Inferior parietal cortex (tissue), 1 donor: ENCODE data around the gene MRM1.

Source experiments
- DNase-seq: peaks from one replicate; pipeline ENCODE4 v3.0.0-alpha.2; 2016; ENCODE audit errors: extremely low spot score

Gene MRM1

GRCh38 chr17:36601303-36602029 is at the start of gene MRM1:
Gene MRM1, plus strand, starts transcription at chr17:36601583. Its CDS starts 228 bp downstream, at chr17:36601811.
- peak; percentile 91 for DNase-seq

- no peak for DNase-seq
Observed at GRCh38 chr17:36553459-36553858, 47.9 kb upstream of the MRM1 start.

DNA sequence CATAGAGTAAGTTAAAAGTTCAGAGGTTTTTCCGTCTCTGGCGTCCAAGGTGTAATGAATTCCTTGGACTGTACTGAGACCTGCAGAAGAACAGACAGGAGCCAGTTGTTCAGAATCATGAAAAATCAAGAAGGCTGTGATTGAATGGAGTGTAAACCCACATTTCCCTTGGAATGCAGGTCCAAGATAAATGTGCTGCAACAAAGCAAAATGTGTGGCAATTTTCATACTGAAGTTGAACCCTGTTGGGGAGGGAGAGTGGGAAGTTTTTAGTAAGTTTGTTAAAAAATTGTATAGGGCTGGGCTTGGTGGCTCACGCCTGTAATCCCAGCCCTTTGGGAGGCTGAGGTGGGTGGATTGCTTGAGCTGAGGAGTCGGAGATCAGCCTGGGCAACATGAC is 35.3 kb upstream of the MRM1 start:
- DNase-seq, result no peak

DNA sequence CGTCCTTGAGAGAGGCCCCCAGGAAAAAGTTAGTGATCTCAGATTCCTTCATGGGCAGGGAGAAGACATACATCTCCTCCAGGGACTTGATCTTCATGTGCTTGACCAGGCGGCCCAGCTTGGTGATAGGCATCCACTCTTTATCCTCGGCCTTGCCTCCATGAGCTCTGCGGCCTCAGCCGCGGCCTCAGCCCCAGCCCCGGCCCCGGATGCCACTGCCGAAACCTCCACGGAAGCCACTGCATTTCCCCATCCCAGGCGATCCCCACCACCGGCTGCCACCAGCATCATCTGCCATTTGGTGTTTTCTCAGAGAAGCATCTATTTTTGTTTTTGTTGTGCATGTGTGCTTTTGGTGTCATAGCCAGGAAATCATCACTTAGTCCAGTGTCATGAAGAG is 26.4 kb upstream of the MRM1 start:
- DNase-seq, result no peak

DNA sequence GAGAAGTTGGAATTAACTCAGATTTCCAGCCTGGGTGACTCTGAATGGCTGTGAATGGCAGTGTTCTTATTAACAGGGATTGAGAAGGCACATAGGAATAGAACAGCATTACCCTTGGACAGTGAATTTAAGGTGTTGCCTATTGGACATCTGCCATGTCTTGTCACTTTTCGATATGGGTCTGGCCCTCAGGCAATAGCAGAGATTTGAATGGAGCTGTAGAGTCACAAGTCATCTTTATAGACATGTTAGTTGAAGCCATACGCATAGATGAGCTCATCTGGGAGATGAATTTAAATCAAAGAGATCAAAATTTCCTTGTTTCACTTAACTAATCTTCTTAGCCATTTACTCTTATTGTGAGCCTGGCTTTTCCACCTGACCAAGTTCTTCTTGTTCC is 24.6 kb upstream of the MRM1 start:
- no peak for DNase-seq

- DNase-seq, result no peak
Observed at GRCh38 chr17:36578671-36579070, 22.7 kb upstream of the MRM1 start.

DNA sequence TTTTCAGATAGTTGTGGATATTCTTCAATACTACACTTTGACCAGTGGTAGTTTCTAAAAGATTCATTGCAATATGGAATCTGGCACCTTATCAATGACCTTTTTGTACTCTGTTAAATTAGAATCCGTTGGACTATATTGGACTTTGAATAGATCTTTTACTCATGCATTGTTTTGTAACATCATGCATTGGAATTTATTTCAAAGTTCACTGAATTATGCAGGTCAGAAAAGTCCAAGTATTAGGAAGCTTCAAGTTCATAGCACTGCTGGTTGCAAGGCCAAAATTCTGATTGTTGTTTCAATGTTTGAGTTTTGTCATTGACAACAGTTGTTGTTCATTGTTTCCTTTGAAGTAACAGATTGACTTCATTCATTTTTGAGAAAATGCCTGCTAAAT is 17.6 kb upstream of the MRM1 start:
- DNase-seq, result no peak

DNA sequence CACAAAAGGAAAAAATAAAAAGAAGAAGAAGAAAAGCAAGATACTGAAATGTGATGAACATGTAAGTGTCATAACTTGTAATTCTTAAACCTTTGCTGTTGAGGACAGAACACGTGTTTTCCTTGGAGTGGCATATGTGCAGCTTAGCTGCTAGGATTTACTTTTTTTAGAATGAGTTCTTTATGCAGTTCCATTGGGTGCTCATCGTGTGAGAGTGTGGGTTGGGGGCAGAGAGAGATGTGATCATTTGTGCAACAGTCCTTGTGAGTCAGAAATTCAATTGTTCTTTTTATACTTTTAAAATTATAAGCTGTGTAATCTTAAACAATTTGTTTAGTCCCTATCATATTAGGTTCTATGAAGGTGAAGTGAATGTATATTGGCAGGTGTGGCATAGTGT is 15.2 kb upstream of the MRM1 start:
- DNase-seq, result no peak

DNA sequence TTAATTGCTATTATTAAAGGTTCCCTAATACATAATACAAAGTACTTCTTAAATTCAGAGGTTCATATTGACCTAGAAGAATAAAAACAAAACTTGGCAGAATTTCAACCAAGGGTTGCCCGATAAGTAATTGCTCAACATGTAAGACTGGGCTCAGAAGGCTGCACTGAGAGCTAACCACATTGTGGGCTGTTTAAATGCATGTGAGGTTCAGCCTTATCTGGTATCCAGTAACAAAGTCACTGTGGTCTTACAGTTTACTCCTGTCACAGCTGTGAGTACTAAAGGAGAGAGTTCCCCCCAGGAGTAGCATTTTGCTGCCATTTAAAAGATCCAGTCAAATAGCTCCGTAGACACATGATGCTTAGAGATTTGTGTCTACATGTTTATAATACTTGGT is 11.3 kb upstream of the MRM1 start:
- DNase-seq, result no peak

DNA sequence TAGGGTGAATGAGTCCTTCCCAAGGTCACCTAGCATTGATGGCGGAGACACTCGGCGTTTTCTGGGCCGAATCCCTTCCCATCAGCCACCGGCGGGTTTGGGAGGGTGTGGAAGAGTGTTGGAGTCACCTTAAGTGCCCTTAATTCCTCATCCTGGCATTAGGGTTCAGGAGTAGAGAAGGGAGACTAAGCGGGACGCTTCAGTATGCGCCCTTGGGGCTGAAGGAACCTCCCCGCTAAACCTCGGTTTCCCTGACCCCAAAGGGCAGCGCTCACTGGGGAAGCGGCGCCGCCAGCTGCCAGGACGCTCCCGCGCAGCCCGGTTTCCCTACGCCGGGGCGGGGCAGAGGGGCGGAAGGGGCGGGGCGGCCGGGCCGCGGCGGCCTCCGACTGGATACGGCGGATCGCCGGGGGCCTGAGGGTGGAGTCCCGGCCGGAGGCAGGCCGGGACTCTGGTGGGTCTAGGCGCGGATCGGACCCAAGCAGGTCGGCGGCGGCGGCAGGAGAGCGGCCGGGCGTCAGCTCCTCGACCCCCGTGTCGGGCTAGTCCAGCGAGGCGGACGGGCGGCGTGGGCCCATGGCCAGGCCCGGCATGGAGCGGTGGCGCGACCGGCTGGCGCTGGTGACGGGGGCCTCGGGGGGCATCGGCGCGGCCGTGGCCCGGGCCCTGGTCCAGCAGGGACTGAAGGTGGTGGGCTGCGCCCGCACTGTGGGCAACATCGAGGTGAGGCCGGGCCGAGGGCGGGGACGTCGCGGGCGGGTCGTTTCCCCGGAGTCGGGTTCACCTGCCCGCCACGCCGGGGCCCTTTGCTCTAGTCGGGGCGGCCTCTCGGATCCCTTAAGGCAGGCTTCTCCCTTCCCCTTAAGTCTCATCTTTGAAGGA is 9.7 kb upstream of the MRM1 start, which contains the start of gene DHRS11:
DHRS11 (plus strand) TSS at position 446 of the 882 bp plus-strand sequence; CDS start at position 577, 131 bp downstream.
- peak; percentile 76 for DNase-seq

DNA sequence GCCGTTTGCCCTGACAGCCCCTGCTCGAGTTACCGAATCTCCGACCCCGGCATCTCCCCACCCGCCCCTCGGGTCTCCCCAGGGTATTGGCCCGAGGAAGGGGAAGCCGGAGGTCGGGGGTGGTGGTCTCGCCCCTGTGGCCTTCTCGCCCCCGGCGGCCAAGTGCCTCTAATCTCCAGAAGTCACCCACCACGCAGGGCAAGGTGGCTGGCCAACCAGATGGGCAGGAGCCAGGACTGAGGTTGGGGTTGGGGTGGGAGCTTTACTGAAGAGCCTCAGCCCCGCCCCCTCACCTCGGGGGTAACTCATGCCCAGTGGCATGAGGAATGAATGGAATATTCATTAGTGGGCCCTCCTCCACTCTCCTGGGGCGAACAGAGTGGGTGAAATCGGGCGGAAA is 9.1 kb upstream of the MRM1 start:
- no peak for DNase-seq

GRCh38 chr17:36592716-36593321 is 8.6 kb upstream of the MRM1 start:
- DNase-seq, result no peak

DNA sequence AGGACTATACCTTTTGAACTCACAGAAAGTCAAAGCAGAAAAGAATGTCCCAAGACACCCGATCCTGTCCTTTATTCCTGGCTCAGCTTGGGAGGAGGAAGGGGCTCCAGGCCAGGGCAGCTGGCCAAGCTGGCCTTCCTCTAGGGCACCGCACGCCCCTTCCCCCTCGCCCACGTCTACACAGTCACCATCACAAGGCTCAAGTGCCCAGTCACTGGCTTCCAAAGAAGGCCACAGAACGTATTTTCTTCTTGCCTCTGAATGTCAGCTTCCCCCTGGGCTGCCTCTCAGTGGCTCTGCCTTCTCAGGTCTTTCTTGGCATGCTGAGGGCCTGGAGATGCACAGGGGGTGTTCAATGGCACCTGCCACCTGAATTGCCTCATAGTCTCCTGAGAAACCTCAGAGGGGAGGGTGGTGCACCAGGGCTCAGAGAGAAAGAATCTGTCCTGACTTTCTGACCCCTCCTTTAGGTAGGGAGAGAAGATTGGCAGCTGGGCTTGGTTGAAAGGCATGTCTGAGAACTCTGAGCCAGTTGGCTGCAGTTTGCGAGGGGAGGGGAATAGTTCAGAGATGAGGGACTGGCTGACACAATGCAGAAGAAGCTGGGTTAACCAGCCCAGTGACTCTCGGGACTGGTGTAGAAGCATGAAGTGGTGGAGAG is 7.6 kb upstream of the MRM1 start:
- DNase-seq, result no peak

- no peak for DNase-seq
Observed at GRCh38 chr17:36594626-36595401, 6.6 kb upstream of the MRM1 start.

GRCh38 chr17:36597226-36597625 is 4.2 kb upstream of the MRM1 start:
- DNase-seq, result no peak

- DNase-seq, result no peak
Observed at GRCh38 chr17:36597866-36598777, 3.3 kb upstream of the MRM1 start.

DNA sequence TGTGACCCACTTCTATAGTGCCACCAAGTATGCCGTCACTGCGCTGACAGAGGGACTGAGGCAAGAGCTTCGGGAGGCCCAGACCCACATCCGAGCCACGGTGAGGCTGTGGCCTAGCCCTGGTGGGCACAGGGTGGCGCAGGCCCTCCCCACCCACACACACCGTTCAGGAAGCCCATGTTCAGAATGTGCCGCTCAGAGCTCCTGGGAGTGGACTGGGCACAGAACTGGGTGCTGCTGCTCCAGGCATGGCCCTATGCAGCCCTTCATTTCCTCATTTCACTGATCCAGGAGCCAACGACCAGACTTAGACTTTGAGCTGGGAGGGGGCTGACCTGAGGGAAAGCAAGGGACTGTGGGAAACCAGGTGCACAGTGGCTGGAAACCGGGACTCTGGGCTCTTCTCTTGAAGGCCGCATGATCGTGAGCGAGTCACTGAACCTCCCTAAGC is 2.4 kb upstream of the MRM1 start:
- DNase-seq, result no peak

DNA sequence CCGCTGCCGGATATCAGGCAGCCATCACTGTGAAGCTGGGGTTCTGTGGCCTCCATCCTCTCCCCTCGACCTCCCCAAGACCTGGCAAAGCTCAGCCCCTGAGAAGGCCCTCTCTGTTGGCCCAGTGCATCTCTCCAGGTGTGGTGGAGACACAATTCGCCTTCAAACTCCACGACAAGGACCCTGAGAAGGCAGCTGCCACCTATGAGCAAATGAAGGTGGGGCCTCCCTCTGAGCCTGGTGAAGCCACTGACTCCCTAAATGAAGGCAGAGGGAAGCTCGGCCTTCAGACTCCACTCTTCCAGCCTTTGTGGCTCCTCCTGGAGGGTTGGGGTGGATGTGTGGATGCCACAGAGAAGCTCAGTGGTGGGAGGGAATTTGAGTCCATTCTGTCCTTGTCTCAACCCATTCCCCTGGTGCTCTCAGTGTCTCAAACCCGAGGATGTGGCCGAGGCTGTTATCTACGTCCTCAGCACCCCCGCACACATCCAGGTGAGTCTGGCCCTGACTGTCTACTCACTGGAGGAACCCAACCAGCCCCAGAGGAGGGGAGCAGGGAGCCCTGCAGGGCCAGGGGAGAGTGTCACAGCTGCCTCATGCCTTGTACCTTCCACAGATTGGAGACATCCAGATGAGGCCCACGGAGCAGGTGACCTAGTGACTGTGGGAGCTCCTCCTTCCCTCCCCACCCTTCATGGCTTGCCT is 1.7 kb upstream of the MRM1 start:
- no peak for DNase-seq

DNA sequence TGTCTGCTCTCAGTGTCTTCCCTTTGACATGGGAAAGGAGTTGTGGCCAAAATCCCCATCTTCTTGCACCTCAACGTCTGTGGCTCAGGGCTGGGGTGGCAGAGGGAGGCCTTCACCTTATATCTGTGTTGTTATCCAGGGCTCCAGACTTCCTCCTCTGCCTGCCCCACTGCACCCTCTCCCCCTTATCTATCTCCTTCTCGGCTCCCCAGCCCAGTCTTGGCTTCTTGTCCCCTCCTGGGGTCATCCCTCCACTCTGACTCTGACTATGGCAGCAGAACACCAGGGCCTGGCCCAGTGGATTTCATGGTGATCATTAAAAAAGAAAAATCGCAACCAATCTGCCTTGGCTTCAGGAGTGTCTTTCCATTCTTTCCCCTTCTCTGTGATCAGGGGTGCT is 918 bp upstream of the MRM1 start:
- no peak for DNase-seq

- DNase-seq, result no peak
Observed at GRCh38 chr17:36600936-36601302, 464 bp upstream of the MRM1 start.
